ENCODE measurements around the gene DUSP7. TPM values are rescaled to one million over a fixed set of nuclear protein-coding genes. Genes with fewer than 3 reads are reported as not detected.

DUSP7 gene
- polyA plus RNA-seq, 1 experiment = 17.8 TPM

- TF ChIP-seq CTCF (IDR thresholded peaks at IDR 0.05; ENCODE audit: low read depth, low read length) = no peak
- no peak for DNase-seq (ENCODE audit: low read depth, low spot score)
- POLR2A ChIA-PET = interaction anchor here (0.5 to 0.6 kb wide), 2 partner anchors 19 to 191 kb away, joined by 3 read pairs; partner anchors contain the start of gene WDR82
Observed at GRCh38 chr3:52086976-52087663, 30.7 kb upstream of the DUSP7 start.

GRCh38 chr3:52086461-52086860 lies 30.1 kb upstream of the DUSP7 start:
- Histone ChIP-seq H3K27me3 (ENCODE audit: control insufficient read depth, insufficient read depth, low read length) (no peaks in the 10 kb centered on the region), H3K4me3 (ENCODE audit: low read depth, low read length) (no peak overlapping the region), H3K9me3 (ENCODE audit: control insufficient read depth, insufficient read depth, low read length) (no peaks in the 10 kb centered on the region), H3K27ac (ENCODE audit: low read depth, low read length) (no peak overlapping the region)
- no peak for DNase-seq (ENCODE audit: low read depth, low spot score)
- CTCF ChIA-PET = no interaction called here
- POLR2A ChIA-PET = interaction anchor here (0.6 kb wide), 1 partner anchor 192 kb away, joined by 3 read pairs; the partner anchor contains the start of gene WDR82
- TF ChIP-seq CTCF (IDR thresholded peaks at IDR 0.05; ENCODE audit: low read depth, low read length) = no peak

More at GRCh38 chr3:52086976-52087663, 30.7 kb upstream of the DUSP7 start:
- CTCF ChIA-PET = interaction anchor here (0.7 to 1.2 kb wide), 2 partner anchors 58 to 113 kb away, joined by 3 read pairs; partner anchors contain the start of gene ABHD14B
- no peak overlapping the region for H3K4me3 ChIP-seq (ENCODE audit: low read depth, low read length)
- H3K27me3 ChIP-seq (ENCODE audit: control insufficient read depth, insufficient read depth, low read length) = no peaks in the 10 kb centered on the region
- no peaks in the 10 kb centered on the region for H3K9me3 ChIP-seq (ENCODE audit: control insufficient read depth, insufficient read depth, low read length)
- H3K27ac ChIP-seq (ENCODE audit: low read depth, low read length) = no peak overlapping the region

- Histone ChIP-seq H3K4me3 (ENCODE audit: low read depth, low read length) (no peak overlapping the region), H3K27me3 (ENCODE audit: control insufficient read depth, insufficient read depth, low read length) (no peaks in the 10 kb centered on the region), H3K9me3 (ENCODE audit: control insufficient read depth, insufficient read depth, low read length) (no peaks in the 10 kb centered on the region), H3K27ac (ENCODE audit: low read depth, low read length) (no peak overlapping the region)
- CTCF ChIA-PET = no interaction called here
- TF ChIP-seq CTCF (IDR thresholded peaks at IDR 0.05; ENCODE audit: low read depth, low read length) = no peak
- DNase-seq (ENCODE audit: low read depth, low spot score) = no peak
- POLR2A ChIA-PET = no interaction called here
Observed at GRCh38 chr3:52085681-52086282, 29.4 kb upstream of the DUSP7 start.

GRCh38 chr3:52084954-52085680 lies 28.7 kb upstream of the DUSP7 start:
- no peak for DNase-seq (ENCODE audit: low read depth, low spot score)
- Histone ChIP-seq H3K27ac (ENCODE audit: low read depth, low read length) (no peak overlapping the region), H3K4me3 (ENCODE audit: low read depth, low read length) (no peak overlapping the region), H3K9me3 (ENCODE audit: control insufficient read depth, insufficient read depth, low read length) (no peaks in the 10 kb centered on the region), H3K27me3 (ENCODE audit: control insufficient read depth, insufficient read depth, low read length) (no peaks in the 10 kb centered on the region)
- POLR2A ChIA-PET = no interaction called here
- CTCF ChIA-PET = no interaction called here
- no peak for TF ChIP-seq CTCF (IDR thresholded peaks at IDR 0.05; ENCODE audit: low read depth, low read length)

Measured in AG04450 (cell line).